ENCODE results near the gene GRK5.
"Not testable (repeated sequence)": the region's sequence is repeated elsewhere in the genome, so short reads cannot be mapped to it uniquely, and the experiment has no call there.

GRK5 gene

GRCh38 chr10:119460369-119461195 lies 253.2 kb downstream of the GRK5 start:
- no peak overlapping the region for H3K4me3 ChIP-seq (replicated peaks; ENCODE audit: low read depth, low read length)
- no peak for TF ChIP-seq CTCF (IDR thresholded peaks at IDR 0.05; ENCODE audit: low read depth, low read length, missing control alignments)
- DNase-seq (ENCODE audit: extremely low read depth, low read depth), result no peak

- TF ChIP-seq CTCF (IDR thresholded peaks at IDR 0.05; ENCODE audit: low read depth, low read length, missing control alignments), result no peak
- no peak for DNase-seq (ENCODE audit: extremely low read depth, low read depth)
- H3K4me3 ChIP-seq (replicated peaks; ENCODE audit: low read depth, low read length), result no peak overlapping the region
Measured at GRCh38 chr10:119461380-119461779, 254.0 kb downstream of the GRK5 start.

- H3K4me3 ChIP-seq (replicated peaks; ENCODE audit: low read depth, low read length), result no peak overlapping the region
- no peak for TF ChIP-seq CTCF (IDR thresholded peaks at IDR 0.05; ENCODE audit: low read depth, low read length, missing control alignments)
- no peak for DNase-seq (ENCODE audit: extremely low read depth, low read depth)
Measured at GRCh38 chr10:119461923-119462322, 254.6 kb downstream of the GRK5 start.

GRCh38 chr10:119462773-119463172 lies 255.4 kb downstream of the GRK5 start:
- TF ChIP-seq CTCF (IDR thresholded peaks at IDR 0.05; ENCODE audit: low read depth, low read length, missing control alignments), result no peak
- no peak for DNase-seq (ENCODE audit: extremely low read depth, low read depth)
- H3K4me3 ChIP-seq (replicated peaks; ENCODE audit: low read depth, low read length), result no peak overlapping the region

- H3K4me3 ChIP-seq (replicated peaks; ENCODE audit: low read depth, low read length); DNase-seq (ENCODE audit: extremely low read depth, low read depth): not testable (repeated sequence)
Measured at GRCh38 chr10:119463195-119463594, 255.8 kb downstream of the GRK5 start.

GRCh38 chr10:119465085-119465484 lies 257.7 kb downstream of the GRK5 start:
- TF ChIP-seq CTCF (IDR thresholded peaks at IDR 0.05; ENCODE audit: low read depth, low read length, missing control alignments), result no peak
- DNase-seq (ENCODE audit: extremely low read depth, low read depth), result no peak
- no peak overlapping the region for H3K4me3 ChIP-seq (replicated peaks; ENCODE audit: low read depth, low read length)

GRCh38 chr10:119466076-119466475 lies 258.7 kb downstream of the GRK5 start:
- no peak for DNase-seq (ENCODE audit: extremely low read depth, low read depth)
- no peak overlapping the region for H3K4me3 ChIP-seq (replicated peaks; ENCODE audit: low read depth, low read length)
- no peak for TF ChIP-seq CTCF (IDR thresholded peaks at IDR 0.05; ENCODE audit: low read depth, low read length, missing control alignments)
